Urinary bladder (tissue), 4 donors: ENCODE results near the gene C5AR2. TPM values are rescaled to one million over a fixed set of nuclear protein-coding genes. Genes with fewer than 3 reads are reported as not detected.
"Not testable (repeated sequence)": the region's sequence is repeated elsewhere in the genome, so short reads cannot be mapped to it uniquely, and the experiment has no call there.

Source experiments
- DNase-seq: peaks from one replicate; pipeline ENCODE4 v3.0.0-alpha.2; 2015; ENCODE audit errors: extremely low spot score
- H3K27ac ChIP-seq: one replicate; pipeline ENCODE4 v1.5.1; 2013; ENCODE audit warnings: low read depth, mild to moderate bottlenecking, moderate library complexity
- H3K36me3 ChIP-seq: one replicate; pipeline ENCODE4 v1.6.1; 2013; ENCODE audit warnings: mild to moderate bottlenecking, moderate library complexity; ENCODE audit not compliant: insufficient read depth
- H3K4me1 ChIP-seq: one replicate; pipeline ENCODE4 v1.6.1; 2013; ENCODE audit warnings: mild to moderate bottlenecking, moderate library complexity; ENCODE audit not compliant: insufficient read depth
- H3K4me3 ChIP-seq: one replicate; pipeline ENCODE4 v1.5.1; 2013; ENCODE audit warnings: low read depth, low read length
- WGBS: extraction: QIAGEN DNeasy Blood & Tissue Kit; methylation state at CpG from one replicate; pipeline ENCODE4 v1.1.7; 2013; 5-methylcytosine and 5-hydroxymethylcytosine counted together
- polyA plus RNA-seq: library from polyadenylated mRNA; stranded (reverse); fragments of 200-250 nt; gene quantifications from one replicate; pipeline ENCODE4 v1.2.3, GENCODE V29; 2013
- total RNA-seq: library from RNA; depleted of rRNA; stranded (reverse); fragments of >200 nt; gene quantifications from one replicate; pipeline ENCODE4 v1.2.3, GENCODE V29; 2014
- donor health status: healthy with polysubstance abuse.
- donor health status: healthy.

Gene C5AR2
- total and polyA plus RNA-seq, 2 donors, result 0.85 to 4.9 TPM

- Histone ChIP-seq H3K4me3 (no peak overlapping the region), H3K36me3 (no peaks in the 10 kb centered on the region), H3K27ac (no peak overlapping the region), H3K4me1 (no peaks in the 10 kb centered on the region)
- 79% methylated on average over 10 of the region's 10 CpGs for WGBS
- no peak for DNase-seq
Measured at GRCh38 chr19:47339196-47339880, 7.4 kb downstream of the C5AR2 start.

GRCh38 chr19:47340477-47341208 is 8.7 kb downstream of the C5AR2 start:
- H3K36me3 ChIP-seq, result no peaks in the 10 kb centered on the region
- no peak for DNase-seq
- H3K27ac ChIP-seq, result no peak overlapping the region
- no peak overlapping the region for H3K4me3 ChIP-seq
- no peaks in the 10 kb centered on the region for H3K4me1 ChIP-seq
- 92% methylated on average over 29 of the region's 29 CpGs for WGBS

- Histone ChIP-seq H3K27ac (no peak overlapping the region), H3K36me3 (no peaks in the 10 kb centered on the region), H3K4me3 (no peak overlapping the region), H3K4me1 (no peaks in the 10 kb centered on the region)
- WGBS, result 91% methylated on average over 4 of the region's 4 CpGs
- no peak for DNase-seq
Measured at GRCh38 chr19:47341734-47342133, 9.8 kb downstream of the C5AR2 start.

- Histone ChIP-seq H3K27ac (no peak overlapping the region), H3K4me3 (no peak overlapping the region), H3K4me1 (no peaks in the 10 kb centered on the region), H3K36me3 (no peaks in the 10 kb centered on the region)
- WGBS, result 84% methylated on average over 11 of the region's 11 CpGs
- no peak for DNase-seq
Measured at GRCh38 chr19:47343194-47343802, 11.3 kb downstream of the C5AR2 start.

GRCh38 chr19:47344425-47344824 is 12.4 kb downstream of the C5AR2 start:
- H3K4me1 ChIP-seq, result no peaks in the 10 kb centered on the region
- DNase-seq, result no peak
- no peak overlapping the region for H3K4me3 ChIP-seq
- 92% methylated on average over 1 of the region's 1 CpG for WGBS
- no peaks in the 10 kb centered on the region for H3K36me3 ChIP-seq
- H3K27ac ChIP-seq, result no peak overlapping the region

GRCh38 chr19:47346024-47346423 is 14.0 kb downstream of the C5AR2 start:
- not testable (repeated sequence) for H3K4me1 ChIP-seq, DNase-seq, H3K27ac ChIP-seq, H3K4me3 ChIP-seq, H3K36me3 ChIP-seq
- 92% methylated on average over 6 of the region's 6 CpGs for WGBS

GRCh38 chr19:47348819-47349795 is 17.1 kb downstream of the C5AR2 start, which contains the start of gene DHX34:
DHX34 (plus strand) TSS chr19:47349315; CDS start chr19:47353031, 3,716 bp downstream.
- Histone ChIP-seq H3K27ac (no peak within 1 kb of the TSS), H3K4me3 (peak within 1 kb of the TSS; percentile 68), H3K4me1 (no peaks in the 10 kb centered on the region), H3K36me3 (peaks cover 2% of the 10 kb centered on the region)
- 3% methylated on average over 63 of the region's 63 CpGs for WGBS
- DNase-seq, result peak; percentile 97

GRCh38 chr19:47350630-47351029 is 18.7 kb downstream of the C5AR2 start:
- Histone ChIP-seq H3K4me3 (no peak overlapping the region), H3K27ac (no peak overlapping the region), H3K4me1 (no peaks in the 10 kb centered on the region), H3K36me3 (peaks cover 2% of the 10 kb centered on the region)
- WGBS, result 91% methylated on average over 6 of the region's 6 CpGs
- DNase-seq, result no peak

GRCh38 chr19:47351548-47351947 is 19.6 kb downstream of the C5AR2 start:
- DNase-seq, result no peak
- H3K4me1 ChIP-seq, result no peaks in the 10 kb centered on the region
- 86% methylated on average over 3 of the region's 3 CpGs for WGBS

GRCh38 chr19:47352095-47352494 is 20.1 kb downstream of the C5AR2 start:
- Histone ChIP-seq H3K36me3 (peaks cover 6% of the 10 kb centered on the region), H3K4me3 (no peak overlapping the region), H3K27ac (no peak overlapping the region), H3K4me1 (no peaks in the 10 kb centered on the region)
- WGBS, result 60% methylated on average over 2 of the region's 2 CpGs
- no peak for DNase-seq

More at GRCh38 chr19:47351548-47351947, 19.6 kb downstream of the C5AR2 start:
- Histone ChIP-seq H3K4me3 (no peak overlapping the region), H3K27ac (no peak overlapping the region), H3K36me3 (peaks cover 2% of the 10 kb centered on the region)

GRCh38 chr19:47353307-47353712 is 21.3 kb downstream of the C5AR2 start:
- 91% methylated on average over 24 of the region's 24 CpGs for WGBS
- Histone ChIP-seq H3K4me1 (no peaks in the 10 kb centered on the region), H3K36me3 (peaks cover 10% of the 10 kb centered on the region), H3K4me3 (no peak overlapping the region), H3K27ac (no peak overlapping the region)
- DNase-seq, result no peak

GRCh38 chr19:47356900-47357299 is 24.9 kb downstream of the C5AR2 start:
- no peak for DNase-seq
- Histone ChIP-seq H3K4me3 (no peak overlapping the region), H3K36me3 (peaks cover 17% of the 10 kb centered on the region), H3K27ac (no peak overlapping the region), H3K4me1 (no peaks in the 10 kb centered on the region)
- 95% methylated on average over 6 of the region's 6 CpGs for WGBS
